ENCODE data around the gene NELL1.

- no peak for TF ChIP-seq POLR2A (IDR thresholded peaks at IDR 0.05; ENCODE audit: low read depth, low read length)
- no peak for TF ChIP-seq POLR2AphosphoS5 (IDR thresholded peaks at IDR 0.05; ENCODE audit: low read depth, low read length)
- TF ChIP-seq TAF1 (IDR thresholded peaks at IDR 0.05; ENCODE audit: low read depth, low read length): no peak
These were observed 1.6 kb downstream of the NELL1 start for GRCh38 chr11:20670932-20671403.
